ENCODE results near the gene SELENOF. TPM values are rescaled to one million over a fixed set of nuclear protein-coding genes. Genes with fewer than 3 reads are reported as not detected.

Gene SELENOF
- polyA plus RNA-seq, 1 donor from 2014 or later, result 378 TPM

- H3K4me3 Mint-ChIP-seq, result no peak overlapping the region
- no peak overlapping the region for H3K27ac Mint-ChIP-seq
- peaks cover 2 to 13% (median 6%) of the 10 kb centered on the region in 3 donors for H3K4me1 Mint-ChIP-seq
Observed at GRCh38 chr1:86933562-86934377, 19.8 kb upstream of the SELENOF start.

GRCh38 chr1:86933051-86933450 lies 19.1 kb upstream of the SELENOF start:
- H3K36me3 Mint-ChIP-seq, result no peaks in the 10 kb centered on the region
- H3K27ac Mint-ChIP-seq, result no peak overlapping the region
- peaks cover 2 to 6% (median 3%) of the 10 kb centered on the region in 3 donors for H3K4me1 Mint-ChIP-seq
- H3K27me3 Mint-ChIP-seq, result no peaks in the 10 kb centered on the region
- no peaks in the 10 kb centered on the region for H3K9me3 Mint-ChIP-seq
- H3K4me3 Mint-ChIP-seq, result no peak overlapping the region

More at GRCh38 chr1:86933562-86934377, 19.8 kb upstream of the SELENOF start:
- Mint-ChIP-seq H3K9me3 (no peaks in the 10 kb centered on the region), H3K27me3 (no peaks in the 10 kb centered on the region), H3K36me3 (no peaks in the 10 kb centered on the region)

- H3K27ac Mint-ChIP-seq, result no peak overlapping the region
- peaks cover 12 to 14% (median 12%) of the 10 kb centered on the region in 3 donors for H3K4me1 Mint-ChIP-seq
Observed at GRCh38 chr1:86928819-86929218, 14.9 kb upstream of the SELENOF start.

GRCh38 chr1:86926883-86927282 lies 13.0 kb upstream of the SELENOF start:
- Mint-ChIP-seq H3K4me1 (peaks cover 6 to 18% (median 12%) of the 10 kb centered on the region in 3 donors), H3K4me3 (peak overlapping the region in 1 of 4 donors; percentile 6), H3K27ac (no peak overlapping the region), H3K36me3 (peaks cover 7% of the 10 kb centered on the region), H3K9me3 (peaks cover 4 to 12% (median 8%) of the 10 kb centered on the region in 3 donors), H3K27me3 (no peaks in the 10 kb centered on the region)

More at GRCh38 chr1:86928819-86929218, 14.9 kb upstream of the SELENOF start:
- Mint-ChIP-seq H3K36me3 (peaks cover 5% of the 10 kb centered on the region), H3K27me3 (no peaks in the 10 kb centered on the region), H3K4me3 (no peak overlapping the region), H3K9me3 (peaks cover 0 to 9% (median 4%) of the 10 kb centered on the region in 3 donors)

GRCh38 chr1:86925742-86926141 lies 11.8 kb upstream of the SELENOF start:
- H3K9me3 Mint-ChIP-seq, result peaks cover 4 to 16% (median 10%) of the 10 kb centered on the region in 3 donors
- H3K4me1 Mint-ChIP-seq, result peaks cover 6 to 18% (median 12%) of the 10 kb centered on the region in 3 donors
- no peak overlapping the region for H3K27ac Mint-ChIP-seq
- H3K4me3 Mint-ChIP-seq, result peak overlapping the region in 1 of 4 donors; percentile 55
- H3K27me3 Mint-ChIP-seq, result no peaks in the 10 kb centered on the region
- H3K36me3 Mint-ChIP-seq, result peaks cover 8% of the 10 kb centered on the region

- H3K4me1 Mint-ChIP-seq, result peaks cover 6 to 16% (median 12%) of the 10 kb centered on the region in 3 donors
- no peak overlapping the region for H3K4me3 Mint-ChIP-seq
- H3K36me3 Mint-ChIP-seq, result peaks cover 8% of the 10 kb centered on the region
- H3K9me3 Mint-ChIP-seq, result peaks cover 4 to 16% (median 10%) of the 10 kb centered on the region in 3 donors
- H3K27me3 Mint-ChIP-seq, result no peaks in the 10 kb centered on the region
- H3K27ac Mint-ChIP-seq, result no peak overlapping the region
Observed at GRCh38 chr1:86924324-86924960, 10.5 kb upstream of the SELENOF start.

- no peak overlapping the region for H3K4me3 Mint-ChIP-seq
- peaks cover 8% of the 10 kb centered on the region for H3K36me3 Mint-ChIP-seq
- H3K4me1 Mint-ChIP-seq, result peaks cover 3 to 15% (median 11%) of the 10 kb centered on the region in 3 donors
- H3K9me3 Mint-ChIP-seq, result peaks cover 4 to 16% (median 10%) of the 10 kb centered on the region in 3 donors
- no peaks in the 10 kb centered on the region for H3K27me3 Mint-ChIP-seq
- no peak overlapping the region for H3K27ac Mint-ChIP-seq
Observed at GRCh38 chr1:86922445-86922844, 8.5 kb upstream of the SELENOF start.

- Mint-ChIP-seq H3K4me1 (peaks cover 7 to 15% (median 12%) of the 10 kb centered on the region in 3 donors), H3K4me3 (peak overlapping the region in 1 of 4 donors; percentile 29), H3K27ac (no peak overlapping the region), H3K9me3 (peaks cover 0 to 3% (median under 1%) of the 10 kb centered on the region in 3 donors), H3K27me3 (no peaks in the 10 kb centered on the region), H3K36me3 (peaks cover under 1% of the 10 kb centered on the region)
Observed at GRCh38 chr1:86916752-86917151, 2.8 kb upstream of the SELENOF start.

GRCh38 chr1:86915737-86916235 lies 1.9 kb upstream of the SELENOF start:
- Mint-ChIP-seq H3K27me3 (no peaks in the 10 kb centered on the region), H3K4me3 (no peak overlapping the region), H3K4me1 (peaks cover 15 to 22% (median 20%) of the 10 kb centered on the region in 3 donors), H3K36me3 (peaks cover 3% of the 10 kb centered on the region), H3K9me3 (no peaks in the 10 kb centered on the region), H3K27ac (no peak overlapping the region)

- Mint-ChIP-seq H3K27ac (no peak overlapping the region), H3K36me3 (peaks cover 5% of the 10 kb centered on the region), H3K27me3 (no peaks in the 10 kb centered on the region), H3K9me3 (no peaks in the 10 kb centered on the region), H3K4me1 (peaks cover 17 to 26% (median 24%) of the 10 kb centered on the region in 3 donors), H3K4me3 (no peak overlapping the region)
Observed at GRCh38 chr1:86914998-86915736, 1.2 kb upstream of the SELENOF start.

- no peak within 1 kb of the TSS for H3K27ac Mint-ChIP-seq
Observed at GRCh38 chr1:86914601-86914997, 673 bp upstream of the SELENOF start, which contains the start of gene HS2ST1. Gene HS2ST1, plus strand, starts transcription at chr1:86914635.

GRCh38 chr1:86913399-86913895 lies 479 bp downstream of the SELENOF start:
- H3K4me1 Mint-ChIP-seq, result peaks cover 30 to 41% (median 38%) of the 10 kb centered on the region in 3 donors
- no peaks in the 10 kb centered on the region for H3K9me3 Mint-ChIP-seq
- no peaks in the 10 kb centered on the region for H3K27me3 Mint-ChIP-seq
- no peak overlapping the region for H3K4me3 Mint-ChIP-seq
- H3K36me3 Mint-ChIP-seq, result peaks cover 8% of the 10 kb centered on the region
- no peak overlapping the region for H3K27ac Mint-ChIP-seq

More at GRCh38 chr1:86914601-86914997, 673 bp upstream of the SELENOF start, which contains the start of gene HS2ST1:
- H3K4me3 Mint-ChIP-seq, result no peak within 1 kb of the TSS
- H3K4me1 Mint-ChIP-seq, result peaks cover 18 to 31% (median 26%) of the 10 kb centered on the region in 3 donors
- H3K27me3 Mint-ChIP-seq, result no peaks in the 10 kb centered on the region
- peaks cover 5% of the 10 kb centered on the region for H3K36me3 Mint-ChIP-seq
- H3K9me3 Mint-ChIP-seq, result no peaks in the 10 kb centered on the region

GRCh38 chr1:86912281-86912900 lies 1.5 kb downstream of the SELENOF start:
- no peaks in the 10 kb centered on the region for H3K9me3 Mint-ChIP-seq
- H3K36me3 Mint-ChIP-seq, result peaks cover 8% of the 10 kb centered on the region
- H3K27me3 Mint-ChIP-seq, result no peaks in the 10 kb centered on the region
- peak overlapping the region in 2 of 3 donors; percentile 13 to 51 for H3K27ac Mint-ChIP-seq
- H3K4me1 Mint-ChIP-seq, result peaks cover 36 to 45% (median 44%) of the 10 kb centered on the region in 3 donors
- no peak overlapping the region for H3K4me3 Mint-ChIP-seq

GRCh38 chr1:86906419-86906818 lies 7.5 kb downstream of the SELENOF start:
- Mint-ChIP-seq H3K4me3 (no peak overlapping the region), H3K27ac (no peak overlapping the region), H3K9me3 (no peaks in the 10 kb centered on the region), H3K4me1 (peaks cover 31 to 41% (median 38%) of the 10 kb centered on the region in 3 donors), H3K36me3 (peaks cover 8% of the 10 kb centered on the region), H3K27me3 (no peaks in the 10 kb centered on the region)

Measured in IgD-negative memory B cell (primary cell).